ENCODE data around the gene IQCH.

GRCh38 chr15:67495585-67495984 is 241.0 kb downstream of the IQCH start:
- TF ChIP-seq GATA3 (IDR thresholded peaks at IDR 0.05; ENCODE audit: low read depth, low read length) (no peak), GATA2 (IDR thresholded peaks at IDR 0.05; ENCODE audit: low read depth, low read length) (no peak)

All from SH-SY5Y (cell line).